GM18870 (cell line): ENCODE data around the gene CCR4.
"Not testable (repeated sequence)": the region's sequence is repeated elsewhere in the genome, so short reads cannot be mapped to it uniquely, and the experiment has no call there.

Experiments used
- ATAC-seq: cut with Tn5 transposase; IDR thresholded peaks from one replicate; pipeline ENCODE4 v1.9.1; 2021; ENCODE audit warnings: moderate library complexity; ENCODE audit not compliant: unreplicated experiment

CCR4 gene

DNA sequence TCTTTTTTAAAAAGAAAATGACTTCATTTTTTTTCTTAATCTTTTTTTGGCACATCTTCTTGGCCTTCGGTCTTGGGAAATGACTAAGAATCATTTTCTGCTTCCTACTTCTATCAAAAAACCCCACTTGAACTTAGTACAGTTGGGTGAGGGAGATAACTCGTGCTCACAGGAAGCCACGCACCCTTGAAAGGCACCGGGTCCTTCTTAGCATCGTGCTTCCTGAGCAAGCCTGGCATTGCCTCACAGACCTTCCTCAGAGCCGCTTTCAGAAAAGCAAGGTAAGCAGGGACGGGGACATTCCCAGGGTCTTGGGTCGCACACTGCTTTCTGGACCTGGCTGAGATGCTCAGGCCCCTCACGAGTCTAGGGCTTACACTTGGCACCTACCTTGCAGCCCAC lies at the start of gene CCR4:
Gene CCR4, plus strand, starts transcription at position 235 of the 402 bp plus-strand sequence. CDS start 1,779 bp downstream, outside the sequence.
- no peak for ATAC-seq

DNA sequence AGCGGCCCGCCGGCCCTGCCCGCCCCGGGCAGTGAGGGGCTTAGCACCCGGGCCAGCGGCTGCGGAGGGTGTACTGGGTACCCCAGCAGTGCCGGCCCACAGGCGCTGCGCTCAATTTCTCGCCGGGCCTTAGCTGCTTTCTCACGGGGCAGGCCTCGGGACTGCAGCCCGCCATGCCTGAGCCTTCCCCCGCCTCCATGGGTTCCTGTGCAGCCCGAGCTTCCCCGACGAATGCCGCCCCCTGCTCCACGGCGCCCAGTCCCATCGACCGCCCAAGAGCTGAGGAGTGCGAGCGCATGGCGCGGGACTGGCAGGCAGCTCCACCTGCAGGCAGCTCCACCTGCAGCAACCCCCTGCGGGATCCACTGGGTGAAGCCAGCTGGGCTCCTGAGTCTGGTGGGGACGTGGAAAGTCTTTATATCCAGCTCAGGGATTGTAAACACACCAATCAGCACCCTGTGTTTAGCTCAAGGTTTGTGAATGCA lies 48.5 kb upstream of the CCR4 start:
- ATAC-seq = not testable (repeated sequence)

DNA sequence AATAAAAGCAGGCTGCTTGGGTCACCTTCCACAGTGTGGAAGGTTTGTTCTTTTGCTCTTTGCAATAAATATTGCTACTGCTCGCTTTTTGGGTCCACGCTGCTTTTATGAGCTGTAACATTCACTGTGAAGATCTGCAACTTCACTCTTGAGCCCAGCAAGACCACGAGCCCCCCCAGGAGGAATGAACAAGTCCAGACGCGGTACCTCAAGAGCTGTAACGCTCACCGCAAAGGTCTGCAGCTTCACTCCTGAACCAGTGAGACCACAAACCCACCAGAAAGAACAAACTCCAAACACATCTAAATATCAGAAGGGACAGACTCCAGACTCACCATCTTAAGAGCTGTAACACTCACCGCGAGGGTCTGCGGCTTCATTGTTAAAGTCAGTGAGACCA lies 47.5 kb upstream of the CCR4 start:
- no peak for ATAC-seq

DNA sequence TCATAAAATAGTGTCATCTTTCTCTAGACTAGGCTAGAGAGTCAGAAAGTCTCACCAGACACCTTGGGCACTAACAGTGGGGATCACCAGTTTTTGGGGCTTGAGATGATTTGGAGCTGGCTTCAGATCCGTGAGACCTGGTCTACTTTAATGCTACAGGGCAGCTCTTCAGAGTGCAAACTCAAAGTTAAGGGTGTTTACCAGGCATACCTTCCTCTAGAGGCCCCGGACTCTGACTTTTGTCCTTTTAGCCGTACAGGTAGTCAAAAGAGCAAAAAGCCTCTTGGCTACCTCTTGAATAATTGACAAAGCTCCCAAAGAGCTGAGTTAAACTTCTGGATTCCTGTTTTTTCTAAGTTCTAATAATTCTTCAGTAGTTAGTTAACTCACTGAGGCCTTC lies 41.4 kb upstream of the CCR4 start:
- no peak for ATAC-seq

DNA sequence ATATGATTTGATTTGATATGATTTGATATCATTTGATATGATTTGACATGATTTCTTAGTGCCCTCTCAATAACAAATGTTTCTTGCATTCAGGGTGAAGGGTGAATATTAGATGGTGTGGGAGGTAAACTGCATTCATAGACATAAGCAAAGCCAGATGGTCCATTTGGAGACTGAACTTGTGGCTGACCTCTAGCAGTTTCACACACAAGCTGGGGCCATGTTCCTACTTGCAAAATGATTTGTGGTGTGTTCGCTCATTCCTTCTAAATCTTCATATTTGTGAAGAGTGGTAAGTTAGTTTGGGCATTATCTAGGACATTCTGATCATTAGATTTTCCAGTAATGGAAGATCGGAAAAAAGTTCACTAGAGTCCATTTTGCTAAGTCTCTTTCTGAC lies 40.5 kb upstream of the CCR4 start:
- no peak for ATAC-seq

DNA sequence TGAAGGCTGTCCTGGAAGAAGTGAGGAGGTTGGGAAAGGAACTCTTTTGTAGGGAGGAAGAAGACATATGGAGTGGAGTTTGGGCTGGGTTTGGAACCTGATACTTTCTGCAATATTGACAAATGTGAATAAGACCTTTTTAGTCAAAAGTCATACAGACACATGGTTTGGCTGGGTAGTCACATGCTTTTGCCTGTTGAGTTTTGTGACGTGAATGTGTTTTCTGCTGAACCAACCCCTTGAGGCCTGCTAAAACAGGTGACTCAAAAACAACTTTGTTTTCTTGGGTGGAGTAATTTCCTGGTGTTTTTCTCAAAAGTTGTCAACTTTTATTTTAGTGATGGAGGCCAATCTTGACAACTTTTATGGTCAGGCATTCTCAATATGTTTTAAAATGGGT lies 39.4 kb upstream of the CCR4 start:
- ATAC-seq = no peak

DNA sequence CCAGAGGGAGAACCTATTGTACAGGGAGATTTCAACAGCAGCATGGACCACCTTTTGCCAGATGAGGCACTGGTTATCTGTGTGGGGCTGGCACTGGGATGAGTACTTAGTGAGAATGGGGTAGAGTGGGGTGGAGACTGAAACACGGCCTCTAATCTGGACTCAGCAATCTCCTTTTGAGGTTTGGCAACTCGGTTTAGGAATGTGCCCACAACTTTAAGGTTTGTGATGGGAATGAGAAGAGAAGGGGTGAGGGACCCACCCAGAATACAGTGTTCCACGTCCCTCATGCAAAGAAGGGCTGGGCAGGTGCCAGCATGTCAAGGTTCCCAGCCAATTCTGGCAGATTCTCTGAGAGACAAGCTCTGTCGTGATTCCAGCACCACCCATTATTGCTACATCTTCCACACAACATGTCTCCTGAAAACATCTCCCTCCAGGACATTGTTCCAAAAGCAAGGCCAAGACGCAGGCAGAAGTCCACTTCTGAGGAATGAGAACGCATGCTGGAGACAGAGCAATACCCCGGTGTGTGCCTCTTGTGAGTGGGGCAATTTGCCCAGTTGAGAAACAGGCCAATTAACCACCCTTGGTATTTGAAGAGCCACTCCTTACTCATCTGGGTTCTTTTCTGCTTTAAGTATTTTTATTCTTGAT lies 37.5 kb upstream of the CCR4 start:
- no peak for ATAC-seq

DNA sequence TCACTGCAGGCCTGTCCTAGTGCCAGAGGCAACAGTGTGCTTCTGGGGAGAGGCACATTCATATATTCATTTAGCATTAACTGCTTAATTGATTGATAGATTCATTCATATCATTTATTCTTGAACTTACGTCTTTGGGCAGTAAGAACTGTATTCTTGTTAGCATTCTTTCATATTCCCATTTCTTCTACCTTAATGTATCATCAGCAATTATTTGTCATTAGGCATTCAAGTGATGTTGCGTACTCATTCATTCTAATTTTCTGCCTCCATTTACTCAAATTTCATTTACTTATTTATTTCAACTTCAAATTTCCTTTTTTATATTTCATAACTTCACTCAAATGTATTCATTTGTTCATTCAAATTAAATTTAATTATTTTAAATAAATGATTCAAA lies 31.5 kb upstream of the CCR4 start:
- ATAC-seq = no peak

DNA sequence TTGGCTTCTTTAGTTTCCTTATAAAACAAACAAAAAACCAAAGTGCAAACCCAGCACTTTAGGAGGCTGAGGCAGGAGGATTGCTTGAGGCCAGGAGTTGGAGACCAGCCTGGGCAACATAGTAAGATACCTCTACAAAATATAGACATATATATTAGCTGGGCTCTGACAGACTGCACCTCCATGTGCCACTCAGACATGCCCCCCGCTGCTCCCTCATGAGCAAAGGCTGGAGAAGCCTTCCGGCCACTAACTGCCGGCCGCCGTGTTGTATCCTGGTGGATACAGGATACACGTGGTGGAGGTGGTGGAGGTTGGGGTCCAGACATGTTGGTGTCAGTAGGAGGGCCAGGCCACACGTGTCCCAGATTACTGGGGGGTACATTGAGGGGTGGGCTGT lies 29.4 kb upstream of the CCR4 start:
- no peak for ATAC-seq

DNA sequence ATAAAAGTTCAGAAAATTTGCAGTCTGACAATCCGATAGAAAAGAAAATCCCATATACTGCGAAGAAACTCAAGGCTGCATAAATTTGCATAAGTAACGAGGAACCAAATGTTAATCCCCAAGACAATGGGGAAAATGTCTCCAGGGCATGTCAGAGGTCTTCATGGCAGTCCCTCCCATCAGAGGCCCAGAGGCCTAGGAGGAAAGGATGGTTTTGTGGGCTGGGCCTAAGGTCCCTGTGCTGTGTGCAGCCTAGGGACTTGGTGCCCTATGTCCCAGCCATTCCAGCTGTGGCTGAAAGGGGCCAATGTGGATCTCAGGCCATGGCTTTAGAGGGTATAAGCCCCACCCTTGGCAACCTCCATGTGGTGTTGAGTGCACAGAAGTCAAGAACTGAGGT lies 21.3 kb upstream of the CCR4 start:
- ATAC-seq = no peak

DNA sequence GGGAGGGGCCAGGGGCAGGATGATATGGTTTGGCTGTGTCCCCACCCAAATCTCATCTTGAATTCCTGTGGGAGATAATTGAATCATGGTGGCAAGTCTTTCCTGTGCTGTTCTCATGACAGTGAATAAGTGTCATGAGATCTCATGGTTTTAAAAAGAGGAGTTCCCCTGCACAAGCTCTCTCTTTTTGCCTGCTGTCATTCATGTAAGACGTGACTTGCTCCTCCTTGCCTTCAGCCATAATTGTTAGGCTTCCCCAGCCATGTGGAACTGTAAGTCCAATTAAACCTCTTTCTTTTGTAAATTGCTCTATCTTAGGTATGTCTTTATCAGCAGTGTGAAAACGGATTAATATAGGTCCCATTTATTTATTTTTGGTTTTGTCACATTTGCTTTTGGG lies 20.2 kb upstream of the CCR4 start:
- ATAC-seq = not testable (repeated sequence)

DNA sequence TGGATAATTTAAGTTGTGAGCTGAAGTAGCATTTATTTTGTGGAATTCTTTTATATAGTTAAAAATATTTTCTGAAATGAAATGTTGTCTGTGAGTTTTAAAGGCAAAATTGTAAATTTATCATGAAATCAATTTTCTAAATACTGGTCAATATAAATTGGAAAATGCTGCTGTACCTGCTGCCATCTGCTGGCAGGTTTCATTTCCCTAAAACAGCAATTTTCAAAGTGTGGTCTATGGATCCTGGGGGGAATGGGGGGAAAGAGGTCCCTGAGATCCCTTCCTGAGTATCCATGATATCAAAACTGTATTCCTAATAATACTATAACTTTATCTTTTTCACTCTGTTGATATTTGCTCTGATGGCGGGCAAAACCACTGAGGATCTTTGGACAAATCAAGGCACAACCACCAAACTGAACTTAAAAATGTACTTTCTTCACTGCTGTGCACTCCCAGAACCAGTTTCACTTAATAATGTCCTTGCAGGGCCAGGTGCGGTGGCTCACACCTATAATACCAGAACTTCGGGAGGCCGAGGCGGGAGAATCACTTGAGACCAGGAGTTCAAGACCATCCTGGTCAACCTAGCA lies 17.2 kb upstream of the CCR4 start:
- ATAC-seq = no peak

DNA sequence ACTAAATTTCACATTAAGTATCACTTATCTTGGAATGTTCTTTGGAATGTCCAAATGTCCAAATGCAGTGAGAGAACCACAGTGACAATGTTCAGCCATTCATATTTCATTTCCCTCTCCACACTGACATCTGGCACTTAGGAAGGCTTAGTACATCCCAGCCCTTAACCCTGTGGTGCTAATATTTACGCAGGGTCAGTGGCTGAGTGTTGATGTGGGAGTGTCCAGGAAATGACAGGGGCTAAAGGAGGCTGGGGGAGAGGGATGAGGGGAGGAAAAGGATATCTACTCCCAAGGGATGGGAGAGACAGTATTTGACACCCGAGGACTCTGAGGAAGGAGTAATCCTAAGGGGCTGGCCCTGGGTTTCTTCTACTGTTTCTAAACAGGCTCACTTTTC lies 14.1 kb upstream of the CCR4 start:
- ATAC-seq = no peak

DNA sequence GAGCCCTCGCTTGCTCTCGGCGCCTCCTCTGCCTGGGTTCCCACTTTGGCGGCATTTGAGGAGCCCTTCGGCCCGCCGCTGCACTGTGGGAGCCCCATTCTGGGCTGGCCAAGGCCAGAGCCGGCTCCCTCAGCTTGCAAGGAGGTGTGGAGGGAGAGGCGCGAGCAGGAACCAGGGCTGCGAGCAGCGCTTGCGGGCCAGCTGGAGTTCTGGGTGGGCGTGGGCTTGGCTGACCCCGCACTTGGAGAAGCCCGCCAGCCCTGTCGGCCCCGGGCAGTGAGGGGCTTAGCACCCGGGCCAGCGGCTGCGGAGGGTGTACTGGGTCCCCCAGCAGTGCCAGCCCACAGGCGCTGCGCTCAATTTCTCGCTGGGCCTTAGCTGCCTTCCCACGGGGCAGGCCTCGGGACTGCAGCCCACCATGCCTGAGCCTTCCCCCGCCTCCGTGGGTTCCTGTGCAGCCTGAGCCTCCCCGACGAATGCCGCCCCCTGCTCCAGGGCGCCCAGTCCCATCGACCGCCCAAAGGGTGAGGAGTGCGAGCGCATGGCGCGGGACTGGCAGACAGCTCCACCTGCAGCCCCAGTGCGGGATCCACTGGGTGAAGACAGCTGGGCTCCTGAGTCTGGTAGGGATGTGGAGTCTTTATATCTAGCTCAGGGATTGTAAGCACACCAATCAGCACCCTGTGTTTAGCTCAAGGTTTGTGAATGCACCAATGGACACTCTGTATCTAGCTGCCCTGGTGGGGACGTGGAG lies 11.7 kb upstream of the CCR4 start:
- ATAC-seq = not testable (repeated sequence)

DNA sequence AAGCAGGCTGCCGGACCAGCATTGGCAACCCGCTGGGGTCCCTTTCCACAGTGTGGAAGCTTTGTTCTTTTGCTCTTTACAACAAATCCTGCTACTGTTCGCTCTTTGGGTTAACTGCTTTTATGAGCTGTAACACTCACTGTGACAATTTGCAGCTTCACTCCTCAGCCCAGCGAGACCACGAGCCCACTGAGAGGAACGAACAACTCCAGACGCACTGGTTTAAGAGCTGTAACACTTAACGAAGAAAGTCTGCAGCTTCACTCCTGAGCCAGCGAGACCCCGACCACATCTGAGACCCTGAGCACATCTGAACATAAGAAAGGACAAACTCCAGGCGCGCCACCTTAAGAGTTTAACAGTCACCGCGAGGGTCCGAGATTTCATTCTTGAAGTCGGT lies 10.7 kb upstream of the CCR4 start:
- no peak for ATAC-seq

DNA sequence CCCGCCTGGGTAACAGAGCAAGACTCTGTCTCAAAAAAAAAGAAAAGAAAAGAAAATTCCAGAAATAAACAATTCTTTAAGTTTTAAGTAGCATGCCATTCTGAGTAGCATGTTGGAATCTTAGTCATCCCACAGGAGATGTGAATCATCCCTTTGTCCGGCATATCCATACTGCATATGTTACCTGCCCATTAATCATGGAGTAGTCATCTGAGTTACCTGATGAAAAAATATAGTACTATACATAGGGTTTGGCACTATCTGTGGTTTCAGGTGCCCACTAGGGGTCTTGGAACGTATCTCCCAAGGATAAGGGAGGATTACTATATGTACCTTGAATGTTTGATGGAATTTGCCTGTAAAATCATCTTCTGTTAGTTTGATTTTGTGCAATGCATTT lies 6.3 kb upstream of the CCR4 start:
- ATAC-seq = no peak

DNA sequence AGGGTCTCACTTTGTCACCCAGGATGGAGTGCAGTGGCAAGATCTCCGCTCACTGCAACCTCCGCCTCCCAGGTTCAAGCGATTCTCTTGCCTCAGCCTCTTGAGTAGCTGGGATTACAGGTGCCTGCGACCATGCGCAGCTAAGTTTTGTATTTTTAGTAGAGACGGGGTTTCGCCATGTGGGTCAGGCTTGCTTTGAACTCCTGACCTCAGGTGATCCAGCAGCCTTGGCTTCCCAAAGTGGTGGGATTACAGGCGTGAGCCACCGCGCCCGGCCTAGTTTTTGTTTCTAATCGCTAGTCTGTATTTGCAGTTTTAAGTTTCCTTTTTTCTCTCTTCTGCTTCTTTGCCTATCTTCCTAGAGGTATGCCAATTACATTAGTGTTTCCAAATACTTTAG lies 5.8 kb upstream of the CCR4 start:
- ATAC-seq = not testable (repeated sequence)

DNA sequence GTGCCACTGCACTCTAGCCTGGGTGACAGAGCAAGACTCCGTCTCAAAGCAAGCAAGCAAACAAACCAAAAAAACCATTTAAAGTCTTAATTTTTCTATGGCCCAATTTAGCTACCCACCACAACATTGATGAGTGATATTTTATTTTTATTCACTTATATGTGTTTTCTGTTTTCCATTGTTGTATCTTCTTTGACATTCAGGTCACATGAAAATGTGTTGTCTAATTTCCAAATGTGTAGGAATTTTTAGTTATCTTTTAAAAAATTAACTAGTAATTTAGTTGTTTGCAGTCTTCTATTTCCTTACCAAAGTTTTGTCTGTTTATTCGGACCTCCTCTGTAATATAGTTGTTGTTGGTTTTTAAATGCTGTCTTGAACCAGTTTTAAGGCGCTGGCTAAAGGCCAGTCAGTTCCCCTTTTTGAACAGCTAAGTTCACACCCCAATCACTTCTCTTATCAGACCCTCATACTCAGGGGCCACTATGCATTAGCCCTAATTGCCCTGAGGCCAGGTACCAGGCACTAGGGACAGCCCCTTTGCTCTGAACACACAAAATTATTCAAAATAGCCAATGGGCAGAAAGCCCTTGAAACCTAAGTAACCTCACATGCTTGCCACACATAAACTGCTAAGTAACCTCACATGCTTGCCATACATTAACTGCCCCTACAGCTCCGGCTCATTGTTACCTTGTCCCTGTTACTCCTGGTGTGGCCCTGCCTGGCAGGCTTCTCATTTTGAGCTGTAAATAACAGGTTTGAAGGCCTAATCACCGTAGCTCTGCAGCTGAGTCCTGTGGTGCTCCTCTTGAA lies 4.3 kb upstream of the CCR4 start:
- peak; percentile 11 for ATAC-seq

DNA sequence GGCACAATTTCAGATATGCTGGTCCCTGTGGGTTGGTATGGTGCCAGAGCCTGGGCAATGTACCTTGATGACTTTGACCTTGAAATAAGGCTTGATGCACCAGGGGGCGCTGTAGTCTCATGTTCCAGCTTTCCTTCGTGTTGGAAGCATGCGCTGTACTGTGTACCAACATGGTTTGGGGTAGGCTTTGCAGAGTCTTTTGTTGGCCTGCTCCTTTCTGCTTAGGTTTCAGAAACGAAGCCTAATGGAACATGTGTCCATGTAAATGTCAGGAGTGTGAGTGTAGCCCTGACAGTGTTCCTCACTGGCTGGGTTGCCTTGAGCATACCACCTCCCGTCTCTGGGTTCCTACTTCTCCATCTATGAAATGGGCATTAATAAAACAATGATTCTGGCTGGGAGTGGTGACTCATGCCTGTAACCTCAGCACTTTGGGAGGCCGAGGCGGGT lies 3.6 kb upstream of the CCR4 start:
- ATAC-seq = peak; percentile 84

DNA sequence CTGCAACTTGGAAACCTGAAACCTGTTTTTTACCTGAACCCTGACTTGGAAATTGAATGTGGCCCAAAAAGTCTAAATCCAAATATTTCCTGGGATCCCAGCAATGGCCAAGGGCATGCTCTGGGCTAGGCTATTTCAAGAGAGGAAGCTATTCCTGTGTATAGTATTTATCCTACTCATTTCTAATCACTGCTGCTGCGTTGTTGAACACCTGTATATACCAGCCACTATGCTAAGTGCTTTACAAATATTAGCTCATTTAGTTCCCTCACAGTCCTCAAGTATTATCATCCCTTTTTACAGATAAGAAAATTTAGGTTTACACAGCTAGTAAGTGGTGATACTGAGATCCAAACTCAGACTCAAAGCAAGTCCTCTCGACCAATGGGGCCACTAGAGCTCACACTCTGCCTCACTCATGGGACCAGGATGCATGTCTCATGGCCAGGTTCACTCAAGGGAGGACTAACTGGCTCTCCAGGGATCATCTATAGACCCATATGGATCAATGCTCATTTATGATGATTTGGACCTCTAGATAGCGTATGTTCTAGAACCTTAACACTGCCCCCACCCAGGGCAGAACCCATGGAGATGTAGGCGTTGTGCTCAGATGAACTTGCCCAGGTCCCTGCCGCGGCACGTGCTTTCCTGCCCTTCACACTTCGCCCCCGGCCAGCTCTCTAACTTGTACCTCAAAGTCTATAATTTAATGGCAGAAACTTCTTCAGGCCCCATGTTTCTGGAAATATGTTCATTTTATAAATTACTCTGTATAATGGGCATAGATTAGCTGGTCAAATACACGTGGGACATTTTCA lies 2.6 kb upstream of the CCR4 start:
- ATAC-seq = no peak
